GM19328 (cell line): ENCODE data around the gene SLC51B.
"Not testable (repeated sequence)": the region's sequence is repeated elsewhere in the genome, so short reads cannot be mapped to it uniquely, and the experiment has no call there.

Source experiments
- ATAC-seq: cut with Tn5 transposase; IDR thresholded peaks from one replicate; pipeline ENCODE4 v1.9.1; 2021; ENCODE audit warnings: mild to moderate bottlenecking, moderate library complexity; ENCODE audit not compliant: unreplicated experiment

Gene SLC51B

GRCh38 chr15:65062726-65063125, 17.5 kb downstream of the SLC51B start:
- no peak for ATAC-seq

- ATAC-seq, result no peak
Observed at GRCh38 chr15:65066001-65066634, 20.9 kb downstream of the SLC51B start.

GRCh38 chr15:65066635-65067316, 21.6 kb downstream of the SLC51B start:
- no peak for ATAC-seq

- ATAC-seq, result no peak
Observed at GRCh38 chr15:65067317-65067644, 22.1 kb downstream of the SLC51B start.

GRCh38 chr15:65067645-65068402, 22.6 kb downstream of the SLC51B start, which contains the start of gene RASL12:
Gene RASL12 (minus strand): TSS chr15:65067991. CDS start chr15:65067835, 156 bp downstream.
- no peak for ATAC-seq

GRCh38 chr15:65068403-65068788, 23.2 kb downstream of the SLC51B start:
- no peak for ATAC-seq

- ATAC-seq, result no peak
Observed at GRCh38 chr15:65069179-65069578, 24.0 kb downstream of the SLC51B start.

GRCh38 chr15:65069779-65070546, 24.8 kb downstream of the SLC51B start:
- ATAC-seq, result no peak

GRCh38 chr15:65071381-65071811, 26.2 kb downstream of the SLC51B start:
- ATAC-seq, result no peak

GRCh38 chr15:65072027-65072426, 26.8 kb downstream of the SLC51B start:
- ATAC-seq, result no peak

GRCh38 chr15:65072617-65073016, 27.4 kb downstream of the SLC51B start:
- ATAC-seq, result no peak

- ATAC-seq, result not testable (repeated sequence)
Observed at GRCh38 chr15:65074946-65075345, 29.8 kb downstream of the SLC51B start.

GRCh38 chr15:65075607-65076395, 30.6 kb downstream of the SLC51B start:
- not testable (repeated sequence) for ATAC-seq

- ATAC-seq, result no peak
Observed at GRCh38 chr15:65076486-65077290, 31.5 kb downstream of the SLC51B start, which contains the start of gene KBTBD13. Gene KBTBD13 (plus strand): TSS chr15:65076746. CDS start chr15:65076816, 70 bp downstream.

GRCh38 chr15:65077291-65077980, 32.2 kb downstream of the SLC51B start:
- ATAC-seq, result no peak

GRCh38 chr15:65077981-65078352, 32.8 kb downstream of the SLC51B start:
- ATAC-seq, result no peak

GRCh38 chr15:65079580-65079979, 34.4 kb downstream of the SLC51B start:
- no peak for ATAC-seq

GRCh38 chr15:65081270-65081669, 36.1 kb downstream of the SLC51B start:
- ATAC-seq, result no peak

- ATAC-seq, result no peak
Observed at GRCh38 chr15:65081758-65082157, 36.6 kb downstream of the SLC51B start.
